Fibroblast of lung (primary cell): ENCODE results near the gene C15orf61. TPM values are rescaled to one million over a fixed set of nuclear protein-coding genes. Genes with fewer than 3 reads are reported as not detected.
A peak's percentile ranks its signal among the peaks of the same experiment; 100 is the strongest.

Source experiments
- DNase-seq, 2 donors: peaks; one replicate each; pipeline versions ENCODE4 v3.0.0 to v3.0.0-alpha.2; 2010; ENCODE audit warnings: low read depth in 2 of 2
- H2AFZ ChIP-seq: 2 replicates; pipeline ENCODE4 v1.5.1; 2012; ENCODE audit warnings: low read length, control low read depth, inconsistent platforms
- H3K27ac ChIP-seq: 2 replicates; pipeline ENCODE4 v1.5.1; 2011; ENCODE audit warnings: low read length, control low read depth; ENCODE audit not compliant: insufficient read depth
- H3K27me3 ChIP-seq: 2 replicates; pipeline ENCODE4 v1.5.1; 2011; ENCODE audit warnings: mild to moderate bottlenecking, low read length; ENCODE audit not compliant: control insufficient read depth, insufficient read depth
- H3K36me3 ChIP-seq: 2 replicates; pipeline ENCODE4 v1.5.1; 2011; ENCODE audit warnings: low read length; ENCODE audit not compliant: control insufficient read depth, insufficient read depth
- H3K4me1 ChIP-seq: 2 replicates; pipeline ENCODE4 v1.5.1; 2011; ENCODE audit warnings: low read length; ENCODE audit not compliant: control insufficient read depth, insufficient read depth; ENCODE audit errors: extremely low read depth
- H3K4me2 ChIP-seq: 2 replicates; pipeline ENCODE4 v1.5.1; 2011; ENCODE audit warnings: low read length, control low read depth; ENCODE audit not compliant: insufficient read depth; ENCODE audit errors: extremely low read depth
- H3K4me3 ChIP-seq, 4 experiments: fragments of 200-600 bp in 1 of 4; sonication (generic) in 1 of 4; replicated peaks in 1 of 4; 2 replicates each; pipeline ENCODE4 v1.5.1; 2011 to 2016; ENCODE audit warnings: low read length in 4 of 4, low read depth in 3 of 4, mild to moderate bottlenecking in 3 of 4, control low read depth in 2 of 4, inconsistent platforms in 1 of 4, mixed read lengths in 1 of 4; ENCODE audit not compliant: insufficient read depth in 1 of 4; ENCODE audit errors: control extremely low read depth in 1 of 4
- H3K79me2 ChIP-seq: 2 replicates; pipeline ENCODE4 v1.5.1; 2012; ENCODE audit warnings: mild to moderate bottlenecking, low read length, inconsistent platforms; ENCODE audit not compliant: control insufficient read depth, insufficient read depth
- H3K9ac ChIP-seq: 2 replicates; pipeline ENCODE4 v1.5.1; 2011; ENCODE audit warnings: mild to moderate bottlenecking, low read length, control low read depth; ENCODE audit not compliant: insufficient read depth
- H3K9me3 ChIP-seq: 2 replicates; pipeline ENCODE4 v1.5.1; 2012; ENCODE audit warnings: low read depth, low read length; ENCODE audit not compliant: control insufficient read depth, insufficient read depth
- H4K20me1 ChIP-seq: 2 replicates; pipeline ENCODE4 v1.5.1; 2011; ENCODE audit warnings: low read length; ENCODE audit not compliant: control insufficient read depth, insufficient read depth; ENCODE audit errors: extremely low read depth
- CTCF ChIP-seq, 2 donors: IDR thresholded peaks in 1 of 2; conservative IDR thresholded peaks in 1 of 2; 1 replicate in 1 of 2; 2 replicates in 1 of 2; pipeline ENCODE4 v1.5.1; 2011 to 2012; ENCODE audit warnings: low read length in 2 of 2, control low read depth in 1 of 2, inconsistent platforms in 1 of 2, low read depth in 1 of 2, mild to moderate bottlenecking in 1 of 2
- EZH2 ChIP-seq: IDR thresholded peaks from 2 replicates; pipeline ENCODE4 v1.5.1; 2012; ENCODE audit warnings: low read length, control low read depth, mild to moderate bottlenecking; ENCODE audit errors: missing control alignments
- polyA plus RNA-seq, 2 donors: library from polyadenylated mRNA; depleted of rRNA in 1 of 2; stranded (reverse) in 1 of 2; unstranded in 1 of 2; fragments of >200 nt; gene quantifications; 2 replicates each; pipeline ENCODE4 v1.2.1, GENCODE V29; 2011 to 2012; ENCODE audit warnings: missing spikeins in 1 of 2
- total RNA-seq: library from RNA; depleted of rRNA; stranded (reverse); fragments of >200 nt; gene quantifications from 2 replicates; pipeline ENCODE4 v1.2.1, GENCODE V29; 2014

The C15orf61 gene
- total and polyA plus RNA-seq, 2 donors (not counting 1 experiment from before 2014, with no cell fraction given) = 2.5 to 4.6 TPM

GRCh38 chr15:67537771-67538170 lies 16.8 kb downstream of the C15orf61 start:
- H2AFZ ChIP-seq = no peak overlapping the region
- no peaks in the 10 kb centered on the region for H4K20me1 ChIP-seq
- H3K4me1 ChIP-seq = no peaks in the 10 kb centered on the region
- H3K27ac ChIP-seq = no peak overlapping the region
- H3K9me3 ChIP-seq = no peaks in the 10 kb centered on the region
- no peak overlapping the region for H3K4me3 ChIP-seq
- TF ChIP-seq CTCF (conservative IDR thresholded peaks at IDR 0.05 in 1 of 2, IDR thresholded peaks at IDR 0.05 in 1 of 2; ENCODE audit: low read depth in 1 of 2, low read length in 2 of 2) (no peak), EZH2 (no peak)
- H3K9ac ChIP-seq = no peak overlapping the region
- H3K79me2 ChIP-seq = no peaks in the 10 kb centered on the region
- DNase-seq = no peak
- H3K27me3 ChIP-seq = no peaks in the 10 kb centered on the region
- no peak overlapping the region for H3K4me2 ChIP-seq
- no peaks in the 10 kb centered on the region for H3K36me3 ChIP-seq

- H4K20me1 ChIP-seq = no peaks in the 10 kb centered on the region
- H3K4me3 ChIP-seq = peak within 1 kb of the TSS; percentile 73 to 96 (median 82)
- no peaks in the 10 kb centered on the region for H3K79me2 ChIP-seq
- peak within 1 kb of the TSS; percentile 79 for H3K9ac ChIP-seq
- H3K27ac ChIP-seq = peak within 1 kb of the TSS; percentile 71
- no peaks in the 10 kb centered on the region for H3K9me3 ChIP-seq
- peak; percentile 67 to 70 for DNase-seq
- peak within 1 kb of the TSS; percentile 99 for H3K4me2 ChIP-seq
- H2AFZ ChIP-seq = peak within 1 kb of the TSS; percentile 90
- TF ChIP-seq CTCF (conservative IDR thresholded peaks at IDR 0.05 in 1 of 2, IDR thresholded peaks at IDR 0.05 in 1 of 2; ENCODE audit: low read depth in 1 of 2, low read length in 2 of 2) = no peak
- no peak for TF ChIP-seq EZH2
- no peaks in the 10 kb centered on the region for H3K36me3 ChIP-seq
- no peaks in the 10 kb centered on the region for H3K27me3 ChIP-seq
- H3K4me1 ChIP-seq = peaks cover 5% of the 10 kb centered on the region
Measured at GRCh38 chr15:67542420-67543347, 21.8 kb downstream of the C15orf61 start, which contains the start of gene MAP2K5. Gene MAP2K5, plus strand, starts transcription at chr15:67542703. Its CDS starts 633 bp downstream, at chr15:67543336.

- H3K4me3 ChIP-seq = peak overlapping the region; percentile 67 to 88 (median 74)
- H2AFZ ChIP-seq = peak overlapping the region; percentile 90
- no peaks in the 10 kb centered on the region for H3K36me3 ChIP-seq
- no peaks in the 10 kb centered on the region for H4K20me1 ChIP-seq
- TF ChIP-seq EZH2 (no peak), CTCF (conservative IDR thresholded peaks at IDR 0.05 in 1 of 2, IDR thresholded peaks at IDR 0.05 in 1 of 2; ENCODE audit: low read depth in 1 of 2, low read length in 2 of 2) (no peak)
- H3K4me1 ChIP-seq = peaks cover 5% of the 10 kb centered on the region
- no peaks in the 10 kb centered on the region for H3K79me2 ChIP-seq
- no peaks in the 10 kb centered on the region for H3K9me3 ChIP-seq
- no peaks in the 10 kb centered on the region for H3K27me3 ChIP-seq
- peak in 1 of 2 donors; percentile 3 for DNase-seq
- H3K27ac ChIP-seq = no peak overlapping the region
- peak overlapping the region; percentile 99 for H3K4me2 ChIP-seq
- no peak overlapping the region for H3K9ac ChIP-seq
Measured at GRCh38 chr15:67543348-67543718, 22.4 kb downstream of the C15orf61 start.
